Brain microvascular endothelial cell (primary cell): ENCODE measurements around the gene TMEM236.

Source experiments
- DNase-seq: peaks from one replicate; pipeline ENCODE4 v3.0.0-alpha.2; 2020
- H3K27ac ChIP-seq: fragments of 250-450 bp; sonication (Bioruptor Pico); 2 replicates; pipeline ENCODE4 v1.5.1; 2020; ENCODE audit warnings: mild to moderate bottlenecking, moderate library complexity
- H3K27me3 ChIP-seq: fragments of 250-450 bp; sonication (Bioruptor Pico); replicated peaks from 2 replicates; pipeline ENCODE4 v1.5.1; 2020; ENCODE audit warnings: mild to moderate bottlenecking
- H3K36me3 ChIP-seq: fragments of 250-450 bp; sonication (Bioruptor Pico); replicated peaks from 2 replicates; pipeline ENCODE4 v1.5.1; 2020; ENCODE audit warnings: mild to moderate bottlenecking
- H3K4me3 ChIP-seq: 2 replicates; pipeline ENCODE4 v1.5.1; 2011; ENCODE audit warnings: low read depth, mild to moderate bottlenecking, control low read depth, low read length, moderate library complexity
- in situ Hi-C: cut with HindIII; loops from 2 replicates; pipeline ENCODE4 v1.10.0; 2017; ENCODE audit warnings: low sequenced_read_pairs, low pct_ligation_motif_present
- TF ChIP-seq, protein P1 (sequence below): IDR thresholded peaks from 2 replicates; pipeline ENCODE4 v1.5.1; 2011; ENCODE audit warnings: low read depth, mild to moderate bottlenecking, moderate library complexity, low read length, control low read depth, inconsistent platforms; ENCODE audit errors: missing control alignments

The TMEM236 gene

DNA sequence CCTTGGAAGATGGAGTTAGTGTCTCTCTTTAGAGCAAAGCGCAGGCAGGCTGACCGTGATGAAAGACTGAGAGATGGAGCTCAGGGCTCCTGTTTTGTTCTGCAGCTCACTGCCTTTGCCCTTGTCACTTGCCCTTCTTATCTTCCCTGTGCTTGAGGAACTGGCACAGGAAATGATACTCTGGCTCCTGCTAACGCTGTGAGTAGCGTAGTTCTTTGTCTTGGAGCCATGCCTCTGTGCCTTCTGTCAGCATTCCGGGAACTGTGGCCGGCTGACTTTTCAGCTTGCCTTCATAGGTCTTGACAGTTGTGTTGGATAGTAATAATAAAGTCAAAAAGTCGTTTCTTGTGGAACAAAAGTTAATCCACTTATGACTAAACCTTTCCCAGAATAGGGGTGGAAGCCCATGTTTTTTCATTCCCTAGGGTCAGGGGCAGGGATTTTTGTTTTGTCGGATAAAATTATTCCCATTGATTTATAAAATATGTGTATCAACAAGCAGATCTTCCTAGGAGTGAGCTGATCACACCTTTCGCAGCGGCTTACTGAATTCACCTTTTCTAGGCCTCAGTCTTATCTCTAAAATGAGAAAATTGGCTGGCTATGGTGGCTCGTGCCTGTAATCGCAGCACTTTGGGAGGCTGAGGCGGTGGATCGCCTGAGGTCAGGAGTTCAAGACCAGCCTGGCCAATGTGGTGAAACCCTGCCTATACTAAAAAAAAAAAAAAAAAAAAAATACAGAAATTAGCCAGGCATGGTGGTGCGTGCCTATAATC lies 16.6 kb upstream of the TMEM236 start:
- H3K27ac ChIP-seq, result no peak overlapping the region
- TF ChIP-seq, protein P1, sequence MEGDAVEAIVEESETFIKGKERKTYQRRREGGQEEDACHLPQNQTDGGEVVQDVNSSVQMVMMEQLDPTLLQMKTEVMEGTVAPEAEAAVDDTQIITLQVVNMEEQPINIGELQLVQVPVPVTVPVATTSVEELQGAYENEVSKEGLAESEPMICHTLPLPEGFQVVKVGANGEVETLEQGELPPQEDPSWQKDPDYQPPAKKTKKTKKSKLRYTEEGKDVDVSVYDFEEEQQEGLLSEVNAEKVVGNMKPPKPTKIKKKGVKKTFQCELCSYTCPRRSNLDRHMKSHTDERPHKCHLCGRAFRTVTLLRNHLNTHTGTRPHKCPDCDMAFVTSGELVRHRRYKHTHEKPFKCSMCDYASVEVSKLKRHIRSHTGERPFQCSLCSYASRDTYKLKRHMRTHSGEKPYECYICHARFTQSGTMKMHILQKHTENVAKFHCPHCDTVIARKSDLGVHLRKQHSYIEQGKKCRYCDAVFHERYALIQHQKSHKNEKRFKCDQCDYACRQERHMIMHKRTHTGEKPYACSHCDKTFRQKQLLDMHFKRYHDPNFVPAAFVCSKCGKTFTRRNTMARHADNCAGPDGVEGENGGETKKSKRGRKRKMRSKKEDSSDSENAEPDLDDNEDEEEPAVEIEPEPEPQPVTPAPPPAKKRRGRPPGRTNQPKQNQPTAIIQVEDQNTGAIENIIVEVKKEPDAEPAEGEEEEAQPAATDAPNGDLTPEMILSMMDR, result no peak
- no peaks in the 10 kb centered on the region for H3K27me3 ChIP-seq
- DNase-seq, result no peak
- no peak overlapping the region for H3K4me3 ChIP-seq
- no peaks in the 10 kb centered on the region for H3K36me3 ChIP-seq
- in situ Hi-C loops, result no loop called here

DNA sequence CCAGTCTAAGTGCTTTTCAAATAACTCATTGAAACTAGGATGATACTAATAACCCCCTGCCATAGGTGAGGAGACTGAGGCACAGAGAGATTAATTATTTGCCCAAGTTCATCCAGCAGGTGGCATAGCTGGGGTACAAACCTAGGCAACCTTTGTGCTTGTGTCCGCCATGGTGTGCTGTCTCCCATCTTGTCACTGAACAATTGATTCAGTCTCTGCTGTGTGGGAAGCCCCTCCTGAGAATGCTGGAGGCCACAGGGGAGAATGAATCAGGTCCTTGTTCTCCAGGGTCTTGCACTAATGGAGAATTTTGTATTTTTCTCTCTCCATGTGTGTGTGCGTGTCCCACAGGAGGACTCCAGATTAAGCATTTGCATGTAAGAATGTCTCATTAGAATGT lies 15.8 kb upstream of the TMEM236 start:
- Histone ChIP-seq H3K36me3 (no peaks in the 10 kb centered on the region), H3K27me3 (no peaks in the 10 kb centered on the region), H3K4me3 (no peak overlapping the region), H3K27ac (no peak overlapping the region)
- TF ChIP-seq, protein P1, result peak; percentile 22
- DNase-seq, result no peak
- in situ Hi-C loops, result no loop called here

DNA sequence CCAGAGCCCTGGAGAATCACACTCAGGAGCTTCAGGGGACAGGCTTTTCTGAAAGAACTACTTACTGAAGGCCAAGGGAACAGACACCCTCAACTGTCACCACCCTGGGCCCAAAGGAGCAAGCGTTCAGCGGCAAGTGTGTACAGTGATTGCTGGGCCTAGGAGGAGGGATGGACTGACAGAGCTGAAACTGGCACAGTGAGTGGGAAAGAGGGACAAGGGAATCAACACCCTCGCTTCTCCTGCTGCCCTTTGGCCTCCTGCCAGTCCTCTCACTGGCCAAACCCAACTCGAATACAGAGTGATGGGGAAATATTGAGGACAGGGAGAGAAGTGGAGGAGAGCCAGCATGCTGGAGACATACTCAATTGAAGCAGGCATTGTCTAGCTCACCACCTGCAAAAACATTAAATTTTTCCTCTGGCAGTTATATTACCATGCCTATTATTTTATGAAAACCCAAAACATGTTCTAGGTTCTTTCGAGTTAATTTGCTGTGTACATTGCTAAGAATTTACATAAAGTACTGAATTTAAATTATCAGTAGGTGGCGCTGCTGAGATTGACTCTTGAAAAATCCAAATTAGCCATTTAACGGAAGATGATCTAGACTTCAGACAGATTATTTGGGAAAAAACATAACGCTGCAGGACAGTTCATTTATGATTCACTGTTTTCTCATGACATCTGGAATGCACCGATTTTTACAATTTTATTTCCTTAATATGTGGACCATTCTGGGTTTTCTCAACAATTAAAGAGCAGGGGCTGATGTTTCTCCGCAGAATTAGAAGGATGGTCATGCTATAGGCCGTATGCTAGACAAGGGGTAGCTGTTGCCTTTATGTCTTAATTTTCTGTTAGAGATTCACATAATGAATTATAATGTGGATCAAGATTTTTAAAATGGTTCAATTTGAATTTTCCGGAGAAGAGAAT lies 14.7 kb upstream of the TMEM236 start:
- in situ Hi-C loops, result no loop called here
- H3K36me3 ChIP-seq, result no peaks in the 10 kb centered on the region
- H3K4me3 ChIP-seq, result no peak overlapping the region
- H3K27me3 ChIP-seq, result no peaks in the 10 kb centered on the region
- H3K27ac ChIP-seq, result no peak overlapping the region
- TF ChIP-seq, protein P1, result peak; percentile 40
- no peak for DNase-seq

DNA sequence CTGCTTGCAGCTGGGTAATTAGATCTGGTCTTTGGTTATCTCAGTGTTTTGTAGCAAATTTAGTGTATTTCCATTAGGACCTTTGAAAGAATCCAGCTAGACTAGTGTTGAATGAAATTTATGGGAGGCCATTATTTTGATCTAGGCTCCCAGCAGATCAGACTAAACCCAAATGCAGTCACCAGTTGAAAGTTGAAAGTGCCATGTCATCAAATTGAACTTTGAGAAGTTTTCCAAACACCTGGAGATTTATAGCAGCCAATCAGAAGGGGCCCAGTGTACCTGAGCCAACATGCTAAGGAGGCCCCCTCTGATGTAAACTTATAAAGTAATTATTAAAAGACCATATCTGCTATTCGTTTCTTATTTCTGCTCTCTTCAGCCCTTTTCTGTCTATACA lies 11.3 kb upstream of the TMEM236 start:
- H3K36me3 ChIP-seq, result no peaks in the 10 kb centered on the region
- DNase-seq, result no peak
- TF ChIP-seq, protein P1, result no peak
- H3K27ac ChIP-seq, result no peak overlapping the region
- no peak overlapping the region for H3K4me3 ChIP-seq
- H3K27me3 ChIP-seq, result no peaks in the 10 kb centered on the region
- in situ Hi-C loops, result no loop called here

DNA sequence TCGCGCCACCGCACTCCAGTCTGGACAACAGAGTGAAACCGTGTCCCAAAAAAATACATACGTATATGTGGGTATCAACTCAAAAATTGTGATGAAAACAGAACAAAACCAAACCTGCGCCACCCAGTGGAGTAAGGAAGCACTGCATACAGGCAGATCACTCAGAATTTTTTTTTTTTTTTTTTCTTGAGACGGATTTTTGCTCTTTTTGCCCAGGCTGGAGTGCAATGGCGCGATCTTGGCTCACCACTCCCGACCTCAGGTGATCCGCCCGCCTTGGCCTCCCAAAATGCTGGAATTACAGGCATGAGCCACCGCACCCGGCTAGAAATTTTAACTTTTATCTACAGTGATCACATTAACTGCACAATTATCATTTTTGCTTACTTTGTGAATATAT lies 9.1 kb upstream of the TMEM236 start:
- TF ChIP-seq, protein P1, result peak; percentile 79
- H3K36me3 ChIP-seq, result no peaks in the 10 kb centered on the region
- peak overlapping the region; percentile 16 for H3K4me3 ChIP-seq
- H3K27me3 ChIP-seq, result no peaks in the 10 kb centered on the region
- in situ Hi-C loops, result no loop called here
- DNase-seq, result peak; percentile 49
- no peak overlapping the region for H3K27ac ChIP-seq
